Adrenal gland (tissue), 5 donors: ENCODE results near the gene CERK.

Experiments used
- CTCF ChIP-seq, 6 experiments: fragments of 450-650 bp in 4 of 6; fragments of 200-600 bp in 2 of 6; sonication (generic) in 1 of 6; IDR thresholded peaks; 1 replicate in 5 of 6; 2 replicates in 1 of 6; pipeline versions ENCODE4 v1.5.1 to v1.8.0; 2016 to 2021; ENCODE audit warnings: antibody characterized with exemption in 6 of 6, mild to moderate bottlenecking in 2 of 6, moderate library complexity in 1 of 6
- POLR2A ChIP-seq, 2 donors: fragments of 450-650 bp; IDR thresholded peaks; one replicate each; pipeline ENCODE4 v1.6.1; 2017; ENCODE audit warnings: antibody characterized with exemption in 2 of 2, mild to moderate bottlenecking in 2 of 2, moderate library complexity in 1 of 2
- donor health status: DM: no; HTN: no; CAD: no.

GRCh38 chr22:46687460-46687859 lies 50.6 kb downstream of the CERK start:
- TF ChIP-seq CTCF (IDR thresholded peaks at IDR 0.05) (no peak), POLR2A (IDR thresholded peaks at IDR 0.05) (no peak)
